Measurements from ENCODE around the gene UBXN4. TPM values are rescaled to one million over a fixed set of nuclear protein-coding genes. Genes with fewer than 3 reads are reported as not detected.
"Not testable (repeated sequence)": the region's sequence is repeated elsewhere in the genome, so short reads cannot be mapped to it uniquely, and the experiment has no call there.

Gene UBXN4
- polyA plus RNA-seq, 1 of the 3 experiments (the other 2 are of a cell fraction): 32.7 TPM

- POLR2A ChIA-PET; H3K9me3 ChIP-seq; H3K4me2 ChIP-seq; H3K9me2 ChIP-seq; H3K27ac ChIP-seq (ENCODE audit: low read depth in 2 of 2, low read length in 1 of 2); DNase-seq; H4K20me1 ChIP-seq (ENCODE audit: insufficient read depth); H3K9ac ChIP-seq; H3F3A ChIP-seq (replicated peaks; ENCODE audit: insufficient read depth); H3K79me2 ChIP-seq (ENCODE audit: insufficient read depth); H3K36me3 ChIP-seq (replicated peaks in 1 of 2; ENCODE audit: control insufficient read depth in 1 of 2, insufficient read depth in 2 of 2, low read length in 1 of 2); H2AFZ ChIP-seq (ENCODE audit: low read depth); H3K27me3 ChIP-seq (ENCODE audit: insufficient read depth); H3K4me3 ChIP-seq (ENCODE audit: low read depth in 2 of 2, low read length in 1 of 2); H3K4me1 ChIP-seq (ENCODE audit: control insufficient read depth in 1 of 2, insufficient read depth in 2 of 2, low read depth in 1 of 2, low read length in 1 of 2); CTCF ChIA-PET: not testable (repeated sequence)
- TF ChIP-seq CTCF (IDR thresholded peaks at IDR 0.05): peak; percentile 15; the same call in 1 of the 2 replicates
- WGBS (ENCODE audit: low lambda C conversion rate): 90% methylated on average over 4 of the region's 4 CpGs
Measured at GRCh38 chr2:135795641-135796040, 54.0 kb downstream of the UBXN4 start.

GRCh38 chr2:135796606-135797005 lies 55.0 kb downstream of the UBXN4 start:
- no peak overlapping the region for H3K4me2 ChIP-seq
- H3K9me2 ChIP-seq: no peaks in the 10 kb centered on the region
- CTCF ChIA-PET: interaction anchor here (0.8 to 4.6 kb wide), 21 partner anchors 11 to 836 kb away, joined by 3 to 75 read pairs (median 7); no protein-coding TSS in a partner anchor
- no peak for DNase-seq
- H3K4me3 ChIP-seq (ENCODE audit: low read depth in 2 of 2, low read length in 1 of 2): no peak overlapping the region
- H2AFZ ChIP-seq (ENCODE audit: low read depth): no peak overlapping the region
- no peaks in the 10 kb centered on the region for H3K9me3 ChIP-seq
- H3K9ac ChIP-seq: no peak overlapping the region
- no peak overlapping the region for H3K27ac ChIP-seq (ENCODE audit: low read depth in 2 of 2, low read length in 1 of 2)
- H3K27me3 ChIP-seq (ENCODE audit: insufficient read depth): no peaks in the 10 kb centered on the region
- H3K79me2 ChIP-seq (ENCODE audit: insufficient read depth): no peaks in the 10 kb centered on the region
- 77% methylated on average over 5 of the region's 8 CpGs for WGBS (ENCODE audit: low lambda C conversion rate)
- no peaks in the 10 kb centered on the region; a peak in 1 of 4 replicates for H3K4me1 ChIP-seq (ENCODE audit: control insufficient read depth in 1 of 2, insufficient read depth in 2 of 2, low read depth in 1 of 2, low read length in 1 of 2)
- no peaks in the 10 kb centered on the region for H3F3A ChIP-seq (replicated peaks; ENCODE audit: insufficient read depth)
- POLR2A ChIA-PET: no interaction called here
- H3K36me3 ChIP-seq (replicated peaks in 1 of 2; ENCODE audit: control insufficient read depth in 1 of 2, insufficient read depth in 2 of 2, low read length in 1 of 2): no peaks in the 10 kb centered on the region
- H4K20me1 ChIP-seq (ENCODE audit: insufficient read depth): no peaks in the 10 kb centered on the region
- no peak for TF ChIP-seq EZH2phosphoT487 (IDR thresholded peaks at IDR 0.05; ENCODE audit: borderline replicate concordance, low read depth)
- TF ChIP-seq RCOR1 (IDR thresholded peaks at IDR 0.05; ENCODE audit: low read length): no peak
- TF ChIP-seq RXRA (IDR thresholded peaks at IDR 0.05; ENCODE audit: borderline replicate concordance, low read depth): no peak
- TF ChIP-seq TCF12 (IDR thresholded peaks at IDR 0.05): no peak
- TF ChIP-seq REST (IDR thresholded peaks at IDR 0.05; ENCODE audit: low read depth, low read length): no peak
- TF ChIP-seq POLR2AphosphoS5 (IDR thresholded peaks at IDR 0.05; ENCODE audit: low read depth, low read length): no peak
- no peak for TF ChIP-seq FOSL2 (IDR thresholded peaks at IDR 0.05; ENCODE audit: borderline replicate concordance, low read depth)
- no peak for TF ChIP-seq FOXM1 (IDR thresholded peaks at IDR 0.05; ENCODE audit: low read depth)
- no peak for TF ChIP-seq NFIC (IDR thresholded peaks at IDR 0.05; ENCODE audit: borderline replicate concordance)
- TF ChIP-seq GATA2 (CRISPR knock-in tag; IDR thresholded peaks at IDR 0.05): no peak
- TF ChIP-seq SIN3A (IDR thresholded peaks at IDR 0.05; ENCODE audit: borderline replicate concordance, low read depth, low read length): no peak
- no peak for TF ChIP-seq USF1 (IDR thresholded peaks at IDR 0.05; ENCODE audit: borderline replicate concordance, low read depth)
- no peak for TF ChIP-seq CTCF (IDR thresholded peaks at IDR 0.05)
- TF ChIP-seq YY1 (IDR thresholded peaks at IDR 0.05; ENCODE audit: low read depth): no peak
- no peak for TF ChIP-seq TAF1 (IDR thresholded peaks at IDR 0.05; ENCODE audit: borderline replicate concordance, low read depth, low read length)
- no peak for TF ChIP-seq ZBTB33 (IDR thresholded peaks at IDR 0.05; ENCODE audit: borderline replicate concordance, low read depth)
- TF ChIP-seq EP300 (IDR thresholded peaks at IDR 0.05; ENCODE audit: borderline replicate concordance in 1 of 2, low read depth in 1 of 2, low read length in 1 of 2): no peak
